HT1080 (cell line): ENCODE measurements around the gene ZMYND8. TPM values are rescaled to one million over a fixed set of nuclear protein-coding genes. Genes with fewer than 3 reads are reported as not detected.
"Not testable (repeated sequence)": the region's sequence is repeated elsewhere in the genome, so short reads cannot be mapped to it uniquely, and the experiment has no call there.

ENCODE experiments used
- DNase-seq: peaks from one replicate; pipeline ENCODE4 v3.0.0-alpha.2; 2015; ENCODE audit warnings: low read depth
- total RNA-seq: library from RNA; depleted of rRNA; stranded (reverse); fragments of >200 nt; shearing (Covaris generic); gene quantifications from 2 replicates; pipeline ENCODE4 v1.2.3, GENCODE V29; 2014

Gene ZMYND8
- total RNA-seq, 1 experiment from 2014 or later, result 23.7 TPM

DNA sequence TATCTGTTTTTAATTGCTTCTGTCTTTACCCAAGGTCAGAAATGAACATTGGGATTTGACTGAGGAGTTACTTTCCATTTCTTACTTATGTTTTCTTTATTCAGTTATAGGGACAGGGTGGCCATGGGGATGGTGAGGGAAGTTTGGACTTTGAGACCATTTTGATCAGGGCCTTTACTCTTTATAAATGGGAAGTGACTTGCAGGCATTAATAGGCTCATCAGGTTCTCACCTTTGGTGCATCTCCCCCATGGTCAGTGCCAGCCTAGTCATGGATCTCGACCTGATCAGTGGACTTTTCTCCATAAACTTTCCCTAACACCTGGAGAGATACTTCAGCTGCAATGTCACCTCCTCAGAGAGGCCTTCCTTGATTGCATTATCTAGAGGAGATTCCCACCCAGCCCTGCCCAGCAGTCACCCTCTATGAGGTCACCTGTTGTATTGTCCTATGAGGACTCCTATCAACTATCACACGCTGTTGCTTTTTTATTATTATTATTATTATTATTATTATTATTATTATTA lies 16.8 kb upstream of the ZMYND8 start:
- no peak for DNase-seq

DNA sequence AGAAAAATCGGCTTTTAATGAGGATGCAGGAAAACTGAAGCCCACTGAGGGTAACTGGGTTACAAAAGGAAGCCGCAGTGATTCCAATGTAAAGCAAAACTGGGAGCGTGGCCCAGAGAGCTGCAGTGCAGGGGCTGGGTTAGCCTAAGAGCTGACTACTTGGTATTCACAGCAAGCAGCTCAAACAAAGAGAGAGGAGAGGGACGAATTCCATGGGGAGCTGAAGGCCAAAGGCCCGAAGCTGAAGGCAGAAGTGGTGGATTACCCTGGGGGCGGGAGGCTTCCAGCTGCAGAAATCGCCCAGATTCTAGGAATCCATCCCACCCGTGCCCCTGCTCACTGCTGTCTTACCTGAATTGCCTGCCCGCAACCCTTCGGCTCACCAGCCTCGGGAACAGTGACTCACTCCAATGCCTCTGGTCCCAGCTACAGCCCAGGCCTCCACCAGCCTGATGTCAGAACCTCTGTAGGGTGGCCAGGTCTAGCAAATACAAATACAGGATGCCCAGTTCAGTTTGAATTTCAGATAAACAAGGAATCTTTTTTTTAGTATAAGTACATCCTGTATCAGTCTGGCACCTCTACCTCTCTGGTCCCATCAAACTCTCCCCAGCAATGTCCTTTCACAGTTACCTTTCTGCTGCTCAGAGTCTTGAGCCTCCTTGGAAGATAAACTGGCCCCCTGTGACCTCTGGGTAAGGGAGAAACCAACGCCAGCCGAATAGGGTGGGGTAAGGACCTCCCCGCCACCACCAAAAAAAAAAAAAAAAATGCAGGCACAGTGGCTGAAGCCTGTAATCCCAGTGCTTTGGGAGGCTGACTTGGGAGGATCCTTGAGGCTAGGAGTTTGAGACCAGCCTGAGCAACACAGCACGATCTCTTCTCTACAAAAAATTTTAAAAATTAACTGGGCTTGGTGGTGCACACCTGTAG lies 14.6 kb upstream of the ZMYND8 start:
- peak; percentile 36 for DNase-seq

DNA sequence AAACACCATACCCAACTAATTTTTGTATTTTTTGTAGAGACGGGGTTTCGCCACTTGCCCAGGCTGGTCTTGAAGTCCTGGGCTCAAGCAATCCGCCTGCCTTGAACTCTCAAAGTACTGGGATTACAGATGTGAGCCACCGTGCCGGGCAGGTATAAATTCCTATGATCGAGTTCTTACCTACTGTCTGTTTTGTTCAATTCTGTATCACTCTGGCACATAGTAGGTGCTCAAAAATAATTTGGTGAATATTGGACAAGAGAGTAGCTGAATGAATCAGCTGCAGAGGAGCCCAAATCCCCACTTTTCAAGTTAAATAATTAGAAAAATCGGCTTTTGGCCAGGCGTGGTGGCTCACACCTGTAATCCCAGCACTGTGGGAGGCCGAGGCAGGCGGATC lies 13.7 kb upstream of the ZMYND8 start:
- no peak for DNase-seq

DNA sequence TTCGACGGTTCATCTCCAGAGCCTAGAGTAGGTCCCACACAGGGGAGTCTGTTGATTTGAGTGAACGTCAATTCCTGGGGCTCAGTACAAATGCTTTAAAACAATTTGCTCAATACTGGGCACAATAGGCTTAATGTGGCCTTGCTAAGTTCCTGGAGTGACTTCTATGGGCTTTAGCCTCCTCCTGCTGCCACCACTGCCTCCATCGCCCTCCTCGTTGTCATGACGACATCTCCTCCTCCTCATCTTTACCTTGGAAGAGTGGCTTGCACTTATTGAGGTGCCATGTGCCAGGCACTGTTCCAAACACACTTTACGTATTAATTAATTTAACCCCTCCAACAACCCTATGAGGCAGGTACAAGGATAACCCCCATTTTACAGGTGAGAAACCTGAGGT lies 11.8 kb upstream of the ZMYND8 start:
- no peak for DNase-seq

GRCh38 chr20:47366301-47366700 lies 9.8 kb upstream of the ZMYND8 start:
- DNase-seq, result not testable (repeated sequence)

GRCh38 chr20:47365023-47365764 lies 8.7 kb upstream of the ZMYND8 start:
- no peak for DNase-seq

DNA sequence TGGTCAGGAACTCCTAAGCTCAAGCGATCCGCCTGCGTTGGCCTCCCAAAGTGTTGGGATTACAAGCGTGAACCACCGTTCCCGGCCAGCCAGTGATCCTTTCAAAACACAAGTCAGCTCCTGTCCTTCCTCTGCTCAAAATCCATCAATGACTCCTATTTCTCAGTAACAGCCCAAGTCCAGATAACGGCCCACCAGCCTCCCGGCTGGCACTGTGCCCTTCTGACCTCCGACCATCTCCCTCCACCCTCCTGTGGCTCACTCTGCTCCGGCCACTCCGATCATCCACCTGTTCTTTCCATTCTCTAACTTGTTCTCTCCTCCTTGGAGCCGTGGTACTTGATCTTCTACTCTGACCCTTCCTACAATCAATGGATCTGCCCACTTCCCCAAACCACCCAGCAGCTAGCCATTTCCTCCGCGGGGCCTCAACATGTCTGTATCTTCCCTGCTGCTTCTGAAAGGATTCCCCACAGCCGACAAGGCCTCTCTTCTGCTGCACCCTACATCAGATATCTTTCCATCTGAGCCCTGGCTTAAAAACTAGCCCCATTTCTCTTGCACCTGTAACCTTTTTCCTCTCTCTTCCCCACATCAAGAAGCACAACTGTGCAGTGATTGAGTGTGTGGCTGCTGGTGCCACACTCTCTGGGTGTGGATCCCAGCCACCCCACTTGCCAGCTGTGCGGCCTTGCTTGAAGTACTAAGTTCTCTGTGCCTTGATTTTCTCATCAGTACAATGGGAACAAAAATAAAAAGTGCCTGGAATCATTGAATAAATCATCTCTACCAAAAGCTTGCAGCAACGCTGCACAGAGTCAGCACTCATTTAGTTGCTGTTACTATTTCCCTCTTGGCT lies 6.1 kb upstream of the ZMYND8 start:
- no peak for DNase-seq

GRCh38 chr20:47361057-47361915 lies 4.8 kb upstream of the ZMYND8 start:
- no peak for DNase-seq

GRCh38 chr20:47360297-47361056 lies 4.0 kb upstream of the ZMYND8 start:
- DNase-seq, result peak; percentile 91

DNA sequence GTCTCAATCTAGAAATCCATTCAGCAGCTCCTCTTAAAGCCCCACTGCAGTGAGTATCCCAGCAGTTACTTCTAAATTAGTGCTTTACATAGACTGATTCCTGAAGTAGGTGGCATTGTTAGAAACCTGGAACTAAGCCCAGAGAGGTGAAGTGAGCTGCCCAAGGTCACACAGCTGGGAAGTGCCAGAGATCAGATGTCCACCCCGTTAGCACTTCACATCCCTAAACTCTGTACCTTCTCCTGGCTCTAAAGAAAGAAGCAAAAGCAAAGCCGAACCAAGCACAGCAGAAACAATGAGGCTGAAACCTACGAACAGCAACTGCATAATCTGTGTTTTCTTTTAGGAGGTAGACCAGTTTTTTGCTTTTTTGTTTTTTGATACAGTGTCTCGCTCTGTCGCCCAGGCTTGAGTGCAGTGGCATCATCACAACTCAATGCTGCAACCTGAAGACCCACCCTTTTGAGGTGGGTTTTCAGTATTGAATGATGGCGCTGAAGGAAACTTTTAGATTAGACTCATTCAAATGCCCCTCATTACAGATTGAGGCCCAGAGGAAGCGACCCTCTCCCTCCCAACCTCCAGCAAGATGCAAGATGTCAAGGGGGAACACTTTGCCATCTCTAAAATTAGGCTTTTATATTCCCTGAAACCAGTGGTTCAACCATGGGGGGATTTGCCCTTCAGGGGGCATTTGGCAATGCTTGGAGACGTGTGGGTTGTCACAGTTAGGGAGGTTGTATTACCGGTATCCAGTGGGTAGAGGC lies 3.2 kb upstream of the ZMYND8 start:
- no peak for DNase-seq

DNA sequence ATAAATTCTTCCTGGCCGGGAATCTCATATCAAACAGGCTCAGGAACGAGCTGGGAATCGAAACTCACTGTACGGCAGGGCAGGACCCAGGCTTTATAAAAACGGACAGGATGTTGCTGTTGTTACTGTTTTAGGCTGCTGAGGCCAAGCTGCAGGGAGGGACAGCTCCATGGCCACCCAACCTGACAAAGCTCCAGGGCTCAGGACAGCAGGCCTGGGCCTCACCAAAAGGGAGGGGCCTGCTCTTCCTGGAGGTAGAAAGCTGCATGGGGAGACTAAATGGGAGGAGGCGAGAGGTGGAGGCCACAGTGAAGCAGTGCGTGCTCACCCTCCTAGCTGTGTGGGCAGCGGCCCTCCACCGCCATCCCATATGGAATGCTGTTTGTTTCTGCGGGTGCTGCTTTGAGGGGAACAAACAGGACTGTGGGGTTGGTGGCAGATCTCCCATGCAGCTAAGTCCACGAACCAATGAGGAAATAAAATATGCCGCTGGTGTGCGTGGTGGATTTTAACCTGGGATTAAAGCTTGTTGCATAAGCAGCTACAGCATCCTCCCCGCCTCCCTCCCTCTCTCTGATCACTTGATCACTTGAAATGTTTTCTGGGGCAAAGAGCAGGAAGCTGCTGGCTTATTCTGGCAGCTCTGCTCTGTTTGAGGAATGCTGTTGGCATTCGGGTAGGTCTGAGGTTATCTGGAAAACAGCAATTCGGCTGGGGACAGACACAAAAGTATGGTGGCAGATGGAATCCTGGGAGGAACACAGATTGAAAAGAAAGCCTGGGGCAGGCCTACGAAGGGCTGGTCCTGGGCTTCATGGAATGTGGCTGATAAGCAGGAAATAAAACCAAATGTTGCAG lies 2.4 kb upstream of the ZMYND8 start:
- peak; percentile 89 for DNase-seq

GRCh38 chr20:47358039-47358671 lies 1.7 kb upstream of the ZMYND8 start:
- DNase-seq, result no peak

DNA sequence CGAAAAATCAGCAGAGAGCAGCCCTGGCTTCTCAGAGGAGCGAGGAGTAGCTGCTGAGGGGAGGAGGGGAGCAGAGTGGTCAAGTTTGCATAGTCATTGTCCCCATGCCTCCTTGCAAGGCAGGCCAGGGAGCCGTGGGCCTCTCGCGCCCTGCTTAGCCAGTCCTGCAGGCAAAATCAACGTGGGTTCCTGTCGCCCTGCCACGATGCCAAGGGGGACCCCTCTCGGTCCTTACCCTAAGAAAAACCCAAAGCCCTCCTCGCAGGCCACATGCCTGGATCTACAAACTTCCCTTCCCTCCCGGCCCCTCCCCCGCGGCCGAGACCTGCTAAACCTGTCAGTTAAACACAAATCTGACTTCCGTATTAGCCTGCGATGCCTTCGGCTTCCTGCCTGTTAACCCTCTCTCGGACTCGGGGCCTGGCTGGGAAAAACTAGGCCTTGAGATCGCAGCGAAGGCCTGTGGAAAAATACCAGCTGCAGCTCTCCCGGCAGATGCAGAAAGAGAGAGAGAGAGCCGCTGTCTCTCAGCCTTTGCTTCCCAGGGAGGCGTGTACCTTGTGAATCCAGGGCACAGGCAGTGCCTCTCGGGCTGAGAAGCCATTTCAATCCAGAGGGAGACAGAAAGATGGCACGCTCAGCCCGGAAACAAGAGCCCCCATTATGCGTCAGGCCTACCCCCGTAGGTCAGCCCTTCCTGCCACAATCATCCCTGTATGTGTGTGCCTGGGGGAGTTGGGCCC lies 968 bp upstream of the ZMYND8 start:
- peak; percentile 85 for DNase-seq

GRCh38 chr20:47356220-47356525 lies 326 bp downstream of the ZMYND8 start:
- no peak for DNase-seq

DNA sequence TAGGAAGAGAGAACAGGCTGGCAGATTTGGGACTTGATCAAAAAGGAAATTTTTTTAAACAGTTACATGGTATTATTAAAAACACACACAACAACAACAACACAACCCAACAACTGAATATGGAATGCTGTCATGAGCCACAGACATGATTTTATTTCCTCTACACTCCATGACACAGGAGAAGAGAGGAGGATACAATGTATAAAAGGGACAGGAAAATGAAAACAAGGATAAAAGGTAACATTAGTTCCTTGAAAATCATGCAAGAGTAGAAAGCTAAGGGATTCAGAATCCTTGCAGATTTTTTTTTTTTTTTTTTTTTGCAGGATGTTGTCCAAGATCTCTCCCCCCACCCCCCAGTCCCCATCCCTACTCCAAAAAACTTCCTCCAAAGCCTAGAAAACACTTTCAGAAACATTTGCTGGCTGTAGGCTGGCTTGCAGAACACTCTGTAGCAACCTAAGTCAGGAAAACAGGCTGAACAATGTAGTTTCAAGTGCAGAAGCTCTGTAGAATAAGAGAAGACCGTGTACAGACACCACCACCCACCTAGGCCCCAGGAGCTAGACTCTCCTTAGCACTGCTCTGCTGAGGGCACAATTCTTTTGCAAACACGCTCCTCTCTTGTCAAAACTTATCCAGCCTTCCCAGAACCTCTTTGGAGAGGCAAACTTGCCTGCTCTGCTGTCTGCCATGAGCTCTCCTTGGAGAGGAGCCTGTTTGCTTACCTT lies 845 bp downstream of the ZMYND8 start:
- no peak for DNase-seq
